PFSK-1 (cell line): ENCODE measurements around the gene DIAPH2.

ENCODE experiments used
- POLR2AphosphoS5 ChIP-seq: IDR thresholded peaks from 2 replicates; pipeline ENCODE4 v1.6.1; 2012; ENCODE audit warnings: low read depth, mild to moderate bottlenecking, control low read depth, low read length, moderate library complexity
- SIN3A ChIP-seq: IDR thresholded peaks from 2 replicates; pipeline ENCODE4 v1.6.1; 2012; ENCODE audit warnings: mild to moderate bottlenecking, low read length, moderate library complexity, borderline replicate concordance; ENCODE audit not compliant: insufficient read depth
- TF ChIP-seq, protein P1 (sequence below), 2 experiments: IDR thresholded peaks; 2 replicates each; pipeline versions ENCODE4 v1.6.1 to v1.8.0; 2011 to 2012; ENCODE audit warnings: low read depth in 2 of 2, low read length in 2 of 2, control low read depth in 1 of 2, inconsistent platforms in 1 of 2, mild to moderate bottlenecking in 1 of 2, moderate library complexity in 1 of 2; ENCODE audit not compliant: insufficient read depth in 1 of 2

DNA sequence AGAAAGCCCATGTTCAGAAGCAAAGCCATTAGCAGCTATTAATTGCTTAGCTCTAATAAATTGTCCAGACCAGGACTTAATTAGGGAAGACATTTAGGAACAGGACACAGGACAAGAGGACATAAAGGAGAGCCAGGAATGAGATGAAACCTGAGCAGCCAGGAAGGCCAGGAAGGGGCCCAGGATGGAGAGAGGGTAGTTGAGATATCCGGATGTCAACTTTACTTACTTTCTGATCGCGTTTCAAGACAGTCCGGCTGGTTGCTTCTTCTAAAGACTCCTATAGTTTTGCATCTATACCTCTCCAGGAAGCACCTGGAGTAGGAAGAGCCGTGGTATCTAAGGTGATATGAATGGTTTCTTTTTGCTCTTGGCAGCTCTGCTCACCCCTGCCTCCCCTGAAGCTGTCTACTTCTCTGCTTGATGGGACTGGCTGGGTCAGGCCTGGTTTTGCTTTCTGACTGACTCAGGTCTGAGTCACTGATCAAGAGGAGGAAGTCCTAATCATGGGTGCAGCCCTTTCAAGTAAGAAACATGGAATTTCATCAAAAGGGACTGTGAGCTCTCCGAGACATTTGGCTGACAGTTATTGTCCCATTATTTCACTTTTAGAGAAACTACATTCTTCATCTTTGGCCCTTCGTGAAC, 932.4 kb downstream of the DIAPH2 start:
- no peak for TF ChIP-seq POLR2AphosphoS5
- TF ChIP-seq, protein P1, sequence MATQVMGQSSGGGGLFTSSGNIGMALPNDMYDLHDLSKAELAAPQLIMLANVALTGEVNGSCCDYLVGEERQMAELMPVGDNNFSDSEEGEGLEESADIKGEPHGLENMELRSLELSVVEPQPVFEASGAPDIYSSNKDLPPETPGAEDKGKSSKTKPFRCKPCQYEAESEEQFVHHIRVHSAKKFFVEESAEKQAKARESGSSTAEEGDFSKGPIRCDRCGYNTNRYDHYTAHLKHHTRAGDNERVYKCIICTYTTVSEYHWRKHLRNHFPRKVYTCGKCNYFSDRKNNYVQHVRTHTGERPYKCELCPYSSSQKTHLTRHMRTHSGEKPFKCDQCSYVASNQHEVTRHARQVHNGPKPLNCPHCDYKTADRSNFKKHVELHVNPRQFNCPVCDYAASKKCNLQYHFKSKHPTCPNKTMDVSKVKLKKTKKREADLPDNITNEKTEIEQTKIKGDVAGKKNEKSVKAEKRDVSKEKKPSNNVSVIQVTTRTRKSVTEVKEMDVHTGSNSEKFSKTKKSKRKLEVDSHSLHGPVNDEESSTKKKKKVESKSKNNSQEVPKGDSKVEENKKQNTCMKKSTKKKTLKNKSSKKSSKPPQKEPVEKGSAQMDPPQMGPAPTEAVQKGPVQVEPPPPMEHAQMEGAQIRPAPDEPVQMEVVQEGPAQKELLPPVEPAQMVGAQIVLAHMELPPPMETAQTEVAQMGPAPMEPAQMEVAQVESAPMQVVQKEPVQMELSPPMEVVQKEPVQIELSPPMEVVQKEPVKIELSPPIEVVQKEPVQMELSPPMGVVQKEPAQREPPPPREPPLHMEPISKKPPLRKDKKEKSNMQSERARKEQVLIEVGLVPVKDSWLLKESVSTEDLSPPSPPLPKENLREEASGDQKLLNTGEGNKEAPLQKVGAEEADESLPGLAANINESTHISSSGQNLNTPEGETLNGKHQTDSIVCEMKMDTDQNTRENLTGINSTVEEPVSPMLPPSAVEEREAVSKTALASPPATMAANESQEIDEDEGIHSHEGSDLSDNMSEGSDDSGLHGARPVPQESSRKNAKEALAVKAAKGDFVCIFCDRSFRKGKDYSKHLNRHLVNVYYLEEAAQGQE (IDR thresholded peaks at IDR 0.05; ENCODE audit: insufficient read depth in 1 of 2, low read depth in 2 of 2, low read length in 2 of 2): no peak
- TF ChIP-seq SIN3A: no peak
